GM19324 (cell line): ENCODE data around the gene FGFR2.
"Not testable (repeated sequence)": the region's sequence is repeated elsewhere in the genome, so short reads cannot be mapped to it uniquely, and the experiment has no call there.

Experiments
- ATAC-seq: cut with Tn5 transposase; IDR thresholded peaks from one replicate; pipeline ENCODE4 v1.9.1; 2021; ENCODE audit warnings: mild to moderate bottlenecking, moderate library complexity; ENCODE audit not compliant: unreplicated experiment, low FRiP score

Gene FGFR2

GRCh38 chr10:121558238-121558637 is 40.0 kb downstream of the FGFR2 start:
- ATAC-seq, result no peak

GRCh38 chr10:121556918-121557573 is 41.2 kb downstream of the FGFR2 start:
- no peak for ATAC-seq

- no peak for ATAC-seq
These were observed 41.8 kb downstream of the FGFR2 start for GRCh38 chr10:121556455-121556854.

GRCh38 chr10:121554916-121555315 is 43.3 kb downstream of the FGFR2 start:
- ATAC-seq, result not testable (repeated sequence)

GRCh38 chr10:121553511-121554264 is 44.6 kb downstream of the FGFR2 start:
- no peak for ATAC-seq

- ATAC-seq, result no peak
These were observed 45.5 kb downstream of the FGFR2 start for GRCh38 chr10:121552746-121553145.

GRCh38 chr10:121551210-121551885 is 46.9 kb downstream of the FGFR2 start:
- no peak for ATAC-seq

GRCh38 chr10:121544301-121544869 is 53.9 kb downstream of the FGFR2 start:
- no peak for ATAC-seq

GRCh38 chr10:121543545-121543944 is 54.7 kb downstream of the FGFR2 start:
- no peak for ATAC-seq

- ATAC-seq, result no peak
These were observed 56.7 kb downstream of the FGFR2 start for GRCh38 chr10:121541450-121542120.

- no peak for ATAC-seq
These were observed 57.4 kb downstream of the FGFR2 start for GRCh38 chr10:121540732-121541395.

GRCh38 chr10:121539786-121540185 is 58.5 kb downstream of the FGFR2 start:
- no peak for ATAC-seq

GRCh38 chr10:121536310-121536913 is 61.8 kb downstream of the FGFR2 start:
- no peak for ATAC-seq

- no peak for ATAC-seq
These were observed 62.9 kb downstream of the FGFR2 start for GRCh38 chr10:121535381-121535780.

- no peak for ATAC-seq
These were observed 65.9 kb downstream of the FGFR2 start for GRCh38 chr10:121532292-121532864.

- ATAC-seq, result no peak
These were observed 66.4 kb downstream of the FGFR2 start for GRCh38 chr10:121531830-121532178.

GRCh38 chr10:121531076-121531829 is 67.0 kb downstream of the FGFR2 start:
- ATAC-seq, result no peak

GRCh38 chr10:121530481-121531075 is 67.7 kb downstream of the FGFR2 start:
- ATAC-seq, result no peak
